SJCRH30 (cell line): ENCODE data around the gene PAM16. TPM values are rescaled to one million over a fixed set of nuclear protein-coding genes. Genes with fewer than 3 reads are reported as not detected.

Experiments used
- DNase-seq, 2 experiments: peaks; one replicate each; pipeline ENCODE4 v3.0.0-alpha.2; 2015 to 2020
- H3K27ac ChIP-seq: fragments of 250-450 bp; sonication (Bioruptor Pico); 2 replicates; pipeline ENCODE4 v1.5.1; 2020; ENCODE audit warnings: mild to moderate bottlenecking, moderate library complexity
- H3K27me3 ChIP-seq: fragments of 250-450 bp; sonication (Bioruptor Pico); 2 replicates; pipeline ENCODE4 v1.5.1; 2020; ENCODE audit warnings: mild to moderate bottlenecking, moderate library complexity
- H3K36me3 ChIP-seq: fragments of 250-450 bp; sonication (Bioruptor Pico); 2 replicates; pipeline ENCODE4 v1.5.1; 2020; ENCODE audit warnings: mild to moderate bottlenecking, moderate library complexity
- H3K4me1 ChIP-seq: fragments of 250-450 bp; sonication (Bioruptor Pico); 2 replicates; pipeline ENCODE4 v1.5.1; 2020; ENCODE audit warnings: mild to moderate bottlenecking, moderate library complexity
- H3K4me3 ChIP-seq: fragments of 250-450 bp; sonication (Bioruptor Pico); 2 replicates; pipeline ENCODE4 v1.5.1; 2020; ENCODE audit warnings: mild to moderate bottlenecking, moderate library complexity
- H3K9me3 ChIP-seq: fragments of 250-450 bp; sonication (Bioruptor Pico); replicated peaks from 2 replicates; pipeline ENCODE4 v1.5.1; 2020; ENCODE audit warnings: mild to moderate bottlenecking, moderate library complexity
- total RNA-seq: library from RNA; depleted of rRNA; stranded (reverse); fragments of >200 nt; shearing (Covaris generic); gene quantifications from 2 replicates; pipeline ENCODE4 v1.2.3, GENCODE V29; 2014

PAM16 gene
- total RNA-seq, 1 experiment from 2014 or later: 21.8 TPM

- Histone ChIP-seq H3K36me3 (no peaks in the 10 kb centered on the region), H3K27me3 (no peaks in the 10 kb centered on the region), H3K27ac (no peak overlapping the region), H3K4me1 (peaks cover 17% of the 10 kb centered on the region), H3K9me3 (no peaks in the 10 kb centered on the region), H3K4me3 (no peak overlapping the region)
- DNase-seq: no peak
Measured at GRCh38 chr16:4332083-4332482, 19.0 kb downstream of the PAM16 start.

GRCh38 chr16:4330277-4330874, 20.7 kb downstream of the PAM16 start:
- H3K36me3 ChIP-seq: no peaks in the 10 kb centered on the region
- H3K27me3 ChIP-seq: no peaks in the 10 kb centered on the region
- peaks cover 17% of the 10 kb centered on the region for H3K4me1 ChIP-seq
- H3K27ac ChIP-seq: no peak overlapping the region
- DNase-seq: peak; percentile 71 to 75
- no peak overlapping the region for H3K4me3 ChIP-seq
- no peaks in the 10 kb centered on the region for H3K9me3 ChIP-seq

GRCh38 chr16:4328782-4329775, 22.0 kb downstream of the PAM16 start:
- peak in 1 of 2 experiments; percentile 50 for DNase-seq
- no peak overlapping the region for H3K4me3 ChIP-seq
- no peak overlapping the region for H3K27ac ChIP-seq
- no peaks in the 10 kb centered on the region for H3K27me3 ChIP-seq
- peaks cover 17% of the 10 kb centered on the region for H3K4me1 ChIP-seq
- no peaks in the 10 kb centered on the region for H3K9me3 ChIP-seq
- no peaks in the 10 kb centered on the region for H3K36me3 ChIP-seq

- H3K4me3 ChIP-seq: no peak overlapping the region
- DNase-seq: peak; percentile 33 to 41
- no peaks in the 10 kb centered on the region for H3K27me3 ChIP-seq
Measured at GRCh38 chr16:4328046-4328781, 22.9 kb downstream of the PAM16 start.

GRCh38 chr16:4327386-4328045, 23.6 kb downstream of the PAM16 start:
- Histone ChIP-seq H3K9me3 (no peaks in the 10 kb centered on the region), H3K4me1 (peaks cover 17% of the 10 kb centered on the region), H3K4me3 (no peak overlapping the region), H3K27ac (no peak overlapping the region), H3K27me3 (no peaks in the 10 kb centered on the region), H3K36me3 (no peaks in the 10 kb centered on the region)
- DNase-seq: no peak

More at GRCh38 chr16:4328046-4328781, 22.9 kb downstream of the PAM16 start:
- Histone ChIP-seq H3K4me1 (peaks cover 17% of the 10 kb centered on the region), H3K9me3 (no peaks in the 10 kb centered on the region), H3K27ac (no peak overlapping the region), H3K36me3 (no peaks in the 10 kb centered on the region)

GRCh38 chr16:4325253-4325758, 25.8 kb downstream of the PAM16 start:
- Histone ChIP-seq H3K36me3 (no peaks in the 10 kb centered on the region), H3K9me3 (no peaks in the 10 kb centered on the region), H3K27ac (no peak overlapping the region), H3K4me3 (no peak overlapping the region), H3K27me3 (no peaks in the 10 kb centered on the region), H3K4me1 (peaks cover 17% of the 10 kb centered on the region)
- DNase-seq: no peak

GRCh38 chr16:4324492-4325252, 26.4 kb downstream of the PAM16 start:
- no peak overlapping the region for H3K27ac ChIP-seq
- H3K36me3 ChIP-seq: no peaks in the 10 kb centered on the region
- H3K9me3 ChIP-seq: no peaks in the 10 kb centered on the region
- no peak for DNase-seq
- H3K4me3 ChIP-seq: no peak overlapping the region
- H3K27me3 ChIP-seq: no peaks in the 10 kb centered on the region
- peaks cover 17% of the 10 kb centered on the region for H3K4me1 ChIP-seq

- H3K4me3 ChIP-seq: no peak overlapping the region
- peaks cover 11% of the 10 kb centered on the region for H3K4me1 ChIP-seq
- no peak overlapping the region for H3K27ac ChIP-seq
- no peaks in the 10 kb centered on the region for H3K36me3 ChIP-seq
- H3K9me3 ChIP-seq: no peaks in the 10 kb centered on the region
- no peaks in the 10 kb centered on the region for H3K27me3 ChIP-seq
- DNase-seq: peak in 1 of 2 experiments; percentile 34
Measured at GRCh38 chr16:4323845-4324488, 27.2 kb downstream of the PAM16 start.

- DNase-seq: no peak
- no peak overlapping the region for H3K4me3 ChIP-seq
- H3K27ac ChIP-seq: no peak overlapping the region
- H3K4me1 ChIP-seq: peaks cover 4% of the 10 kb centered on the region
- H3K36me3 ChIP-seq: no peaks in the 10 kb centered on the region
- no peaks in the 10 kb centered on the region for H3K27me3 ChIP-seq
- H3K9me3 ChIP-seq: no peaks in the 10 kb centered on the region
Measured at GRCh38 chr16:4323071-4323844, 27.9 kb downstream of the PAM16 start.

GRCh38 chr16:4322121-4323052, 28.7 kb downstream of the PAM16 start:
- Histone ChIP-seq H3K27ac (no peak overlapping the region), H3K4me1 (peaks cover 8% of the 10 kb centered on the region), H3K9me3 (no peaks in the 10 kb centered on the region), H3K4me3 (no peak overlapping the region), H3K27me3 (no peaks in the 10 kb centered on the region), H3K36me3 (no peaks in the 10 kb centered on the region)
- DNase-seq: no peak

- Histone ChIP-seq H3K4me3 (no peak overlapping the region), H3K4me1 (peaks cover 8% of the 10 kb centered on the region), H3K36me3 (no peaks in the 10 kb centered on the region)
Measured at GRCh38 chr16:4321286-4322120, 29.6 kb downstream of the PAM16 start.

More at GRCh38 chr16:4321286-4322120, 29.6 kb downstream of the PAM16 start:
- H3K27ac ChIP-seq: no peak overlapping the region
- DNase-seq: no peak
- H3K9me3 ChIP-seq: no peaks in the 10 kb centered on the region
- H3K27me3 ChIP-seq: no peaks in the 10 kb centered on the region
